Hindlimb muscle (tissue), 1 donor: ENCODE measurements around the gene HAPLN3. TPM values are rescaled to one million over a fixed set of nuclear protein-coding genes. Genes with fewer than 3 reads are reported as not detected.

Experiments
- DNase-seq: peaks from one replicate; pipeline ENCODE4 v3.0.0-alpha.2; 2013
- polyA plus RNA-seq: library from polyadenylated mRNA; unstranded; fragments of 120-200 nt; gene quantifications from one replicate; pipeline ENCODE4 v1.2.1, GENCODE V29; 2013; ENCODE audit not compliant: insufficient read length

The HAPLN3 gene
- polyA plus RNA-seq, 1 donor: 6.1 TPM

DNA sequence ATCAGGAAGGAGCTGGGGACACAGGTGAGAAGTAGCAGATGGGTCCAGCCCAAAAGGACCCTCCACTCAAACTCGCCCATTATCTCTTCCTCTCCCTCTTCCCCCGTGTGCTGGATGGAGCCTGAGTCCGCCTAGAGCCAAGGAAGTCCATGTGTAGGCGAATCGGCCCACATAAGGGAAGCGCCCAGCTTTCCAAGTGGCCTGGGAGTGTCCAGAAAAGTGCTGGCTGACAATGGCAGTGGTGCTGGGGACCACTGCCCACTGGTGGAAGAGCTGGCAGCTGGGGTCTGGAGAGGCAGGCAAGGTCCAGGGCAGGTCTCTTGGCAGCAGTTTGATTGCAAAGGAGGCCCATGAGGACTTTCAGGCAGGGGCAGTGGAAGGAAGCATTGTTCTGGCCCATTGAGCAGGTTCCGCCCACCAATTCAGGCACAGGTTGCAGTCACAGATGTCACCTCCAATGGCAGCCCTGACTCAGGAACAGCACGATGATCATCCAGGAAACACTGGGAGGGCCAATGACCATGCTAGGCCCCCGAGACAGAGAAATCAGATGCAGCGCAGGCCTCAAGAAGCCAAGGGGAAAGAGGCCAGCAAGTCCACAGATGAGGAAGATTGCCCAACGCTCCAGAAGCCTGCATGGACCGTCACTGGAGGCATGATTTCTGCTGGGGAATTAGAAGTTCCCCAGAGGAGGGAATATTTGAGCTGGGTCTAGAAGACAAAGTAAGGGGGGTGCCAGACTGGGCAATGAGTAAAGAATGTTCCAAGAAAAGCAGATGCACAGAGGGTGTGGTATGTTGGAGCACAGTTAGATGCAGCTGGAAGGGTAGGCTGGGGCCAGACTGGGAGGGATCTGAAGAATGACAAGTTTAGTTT lies 14.8 kb upstream of the HAPLN3 start:
- DNase-seq: no peak

DNA sequence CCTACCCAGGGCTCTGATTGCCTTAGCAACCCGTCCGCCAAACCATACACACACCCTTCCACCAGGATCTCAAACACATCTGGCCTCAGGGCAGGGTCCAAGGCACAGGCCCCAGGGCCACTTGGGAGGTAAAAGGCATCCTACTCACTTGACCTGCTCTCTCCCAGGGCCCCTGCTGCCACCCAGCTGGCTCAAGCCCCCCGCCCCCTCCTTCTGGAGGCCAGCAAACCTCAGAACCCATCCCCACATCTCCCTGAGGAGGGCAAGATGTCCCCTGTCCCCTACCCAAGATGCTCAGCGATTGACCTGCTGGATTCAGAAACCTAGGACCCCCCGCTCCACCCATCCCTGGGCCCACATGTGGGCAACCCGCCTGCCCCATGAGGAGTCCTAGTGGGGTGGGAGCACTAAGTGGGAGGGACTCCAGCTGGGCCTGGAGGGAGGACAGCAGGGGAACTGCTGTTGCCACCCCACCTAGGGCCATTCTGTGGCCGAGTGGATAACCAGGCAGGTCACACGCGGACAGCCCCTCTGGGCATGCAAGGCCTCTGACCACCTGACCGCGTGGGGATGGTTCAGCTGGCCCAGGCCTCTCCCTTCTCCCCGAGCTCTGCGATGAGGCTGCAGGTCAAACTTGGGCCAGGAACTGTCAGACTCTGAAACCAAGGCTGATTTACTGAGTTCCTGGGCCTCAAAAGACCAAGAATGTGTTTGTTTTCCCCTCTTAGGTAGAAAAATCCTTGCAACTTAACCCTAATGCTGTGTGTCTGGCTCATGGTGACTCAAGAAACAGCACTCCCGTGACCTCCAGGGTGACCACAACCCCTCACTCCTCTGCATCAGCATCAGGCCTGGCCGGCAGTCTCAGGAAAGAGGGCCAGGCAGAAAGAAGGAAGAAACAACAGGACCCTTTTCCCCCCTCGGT lies 13.6 kb upstream of the HAPLN3 start:
- DNase-seq: no peak

DNA sequence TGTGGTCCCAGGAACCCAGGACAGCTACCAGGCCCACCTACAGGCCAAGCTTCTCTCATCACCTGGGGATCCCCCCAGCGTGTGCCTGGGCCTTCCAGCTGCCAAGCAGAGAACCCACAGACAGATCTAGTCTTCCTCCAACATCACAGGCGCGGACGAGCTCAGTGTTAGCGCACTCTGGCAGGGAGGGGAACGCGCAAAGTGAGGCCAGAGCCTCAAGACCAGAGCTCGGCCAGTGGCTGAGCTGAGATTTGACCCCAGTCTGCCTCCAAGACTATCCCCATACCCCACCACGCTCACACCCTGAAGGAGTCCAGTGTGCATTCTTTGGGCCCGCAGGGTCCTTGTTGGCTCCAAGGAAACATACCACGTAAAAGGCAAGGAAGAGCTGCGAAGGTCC lies 12.8 kb upstream of the HAPLN3 start:
- DNase-seq: no peak

DNA sequence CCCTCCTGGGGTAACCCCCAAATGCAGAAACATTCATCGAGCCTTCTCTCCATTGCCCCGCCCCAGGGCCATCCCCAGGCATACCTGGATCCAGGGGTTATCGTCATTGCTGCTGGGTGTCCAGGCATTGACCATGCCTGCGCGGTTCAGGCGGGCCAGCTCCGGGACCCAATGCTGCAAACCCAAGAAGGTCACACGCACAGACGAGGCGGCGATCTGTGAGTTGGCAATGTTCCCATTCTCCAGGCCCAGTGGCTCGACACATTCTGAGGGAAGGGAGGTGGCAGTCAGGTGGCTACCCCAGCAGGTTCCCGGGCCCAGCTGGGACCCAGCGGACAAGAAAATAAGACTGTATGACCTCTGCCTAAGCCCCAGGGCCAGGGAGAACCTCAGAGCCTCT lies 11.8 kb upstream of the HAPLN3 start:
- no peak for DNase-seq

DNA sequence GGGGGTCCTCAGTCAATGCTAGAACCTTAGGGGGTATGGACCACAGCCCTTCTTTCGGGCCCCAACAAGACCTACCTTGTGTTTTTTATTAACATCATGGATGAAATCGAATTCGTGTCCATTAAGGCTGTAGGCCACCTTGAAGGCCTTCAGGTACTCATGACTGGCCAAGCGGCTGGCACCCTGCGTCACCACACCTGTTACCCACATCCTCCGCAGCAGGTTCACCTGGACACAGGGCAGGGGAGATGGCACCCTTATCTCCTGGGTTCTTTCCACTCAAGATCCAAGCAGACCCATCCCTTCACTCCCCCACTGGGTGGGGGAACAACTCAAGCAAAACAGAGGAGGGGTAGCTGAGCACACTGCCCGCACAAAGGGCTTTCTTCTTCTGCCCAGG lies 11.2 kb upstream of the HAPLN3 start:
- no peak for DNase-seq

DNA sequence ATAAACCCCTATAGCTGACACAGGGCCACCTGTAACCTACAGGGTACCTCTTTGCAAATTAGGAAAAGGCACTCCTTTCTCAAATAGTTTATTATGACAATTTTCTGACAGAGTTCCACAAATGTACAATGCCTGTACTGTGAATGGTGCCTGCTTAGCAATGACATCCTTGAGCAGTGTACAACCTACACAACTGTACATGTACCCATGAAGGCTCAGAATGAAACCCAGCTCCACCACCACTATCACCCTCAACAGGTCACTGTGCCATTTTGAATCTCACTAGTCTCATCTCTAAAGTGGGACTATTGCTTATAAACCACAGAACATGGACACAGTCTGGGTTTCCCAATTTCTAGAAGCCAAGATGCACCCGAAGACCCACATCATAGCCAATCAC lies 10.8 kb upstream of the HAPLN3 start:
- DNase-seq: no peak

DNA sequence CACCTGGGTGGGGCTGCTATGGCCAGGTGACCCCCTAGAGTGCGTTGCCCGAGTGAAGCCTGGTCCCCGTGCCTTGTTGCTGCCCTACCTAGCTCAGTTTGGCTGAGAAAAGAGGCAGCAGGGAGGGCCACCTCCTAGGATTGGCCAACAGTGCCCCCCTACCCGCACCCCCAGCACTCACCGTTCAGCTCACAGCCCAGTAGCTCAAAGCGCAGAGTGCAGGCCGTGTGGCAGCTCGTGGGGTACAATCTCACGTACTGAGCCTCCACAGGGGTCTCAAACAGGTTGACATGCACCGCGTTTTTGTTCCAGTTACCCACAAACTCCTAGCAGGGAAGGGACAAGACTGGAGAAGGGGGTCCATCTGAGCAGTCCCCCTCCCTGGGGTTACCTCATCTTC lies 10.2 kb upstream of the HAPLN3 start:
- DNase-seq: no peak

DNA sequence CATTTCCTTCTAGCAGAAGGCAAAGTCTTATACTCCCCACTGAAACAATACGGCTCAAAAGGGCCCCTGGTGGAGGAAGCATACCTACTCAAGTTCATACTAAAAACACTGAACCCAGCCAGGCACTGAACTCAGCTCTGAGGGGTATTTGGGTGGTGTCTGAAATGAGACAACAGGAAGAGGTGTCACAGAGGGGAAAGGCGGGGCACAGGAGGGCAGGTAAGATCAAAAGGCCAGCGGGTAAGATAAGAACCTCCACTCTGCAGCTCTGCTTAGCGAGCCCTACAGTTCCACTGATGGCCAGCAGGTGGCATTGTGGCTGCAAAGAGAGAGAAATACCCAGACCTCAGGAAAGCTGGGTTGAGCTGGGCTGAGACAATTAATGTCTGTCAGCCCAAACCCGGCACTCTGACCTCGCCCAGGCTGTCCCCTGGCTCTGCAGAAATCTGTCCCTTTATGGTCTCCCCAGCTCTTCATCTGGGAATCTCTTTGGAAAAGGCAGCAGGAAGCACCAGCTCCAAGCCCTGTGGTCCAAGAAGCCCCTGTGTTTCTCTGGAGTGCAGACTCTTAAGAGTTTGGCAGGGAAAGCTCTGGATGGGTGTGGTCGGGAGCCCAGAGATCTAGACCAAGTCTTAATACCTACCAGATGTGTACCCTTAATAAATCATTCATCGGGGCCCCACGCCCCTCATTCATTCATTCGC lies 9.4 kb upstream of the HAPLN3 start:
- DNase-seq: peak; percentile 79

DNA sequence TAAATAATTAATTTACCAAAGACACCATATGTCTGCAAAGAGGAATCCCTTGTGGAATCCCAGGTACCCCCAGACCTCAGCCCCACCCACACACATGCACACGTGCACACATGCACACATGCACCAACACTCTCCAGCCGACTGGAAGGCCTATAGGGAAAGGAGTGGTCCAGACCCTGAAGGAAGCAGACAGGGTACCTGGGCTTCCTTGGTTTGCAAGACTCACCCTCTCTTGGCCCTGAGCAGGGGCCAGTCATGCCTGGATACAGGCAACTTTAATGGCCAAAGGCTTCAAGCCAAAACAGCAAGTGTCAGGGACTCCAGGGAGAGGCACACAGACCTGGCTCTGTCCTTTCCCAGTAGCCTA lies 8.9 kb upstream of the HAPLN3 start:
- no peak for DNase-seq

DNA sequence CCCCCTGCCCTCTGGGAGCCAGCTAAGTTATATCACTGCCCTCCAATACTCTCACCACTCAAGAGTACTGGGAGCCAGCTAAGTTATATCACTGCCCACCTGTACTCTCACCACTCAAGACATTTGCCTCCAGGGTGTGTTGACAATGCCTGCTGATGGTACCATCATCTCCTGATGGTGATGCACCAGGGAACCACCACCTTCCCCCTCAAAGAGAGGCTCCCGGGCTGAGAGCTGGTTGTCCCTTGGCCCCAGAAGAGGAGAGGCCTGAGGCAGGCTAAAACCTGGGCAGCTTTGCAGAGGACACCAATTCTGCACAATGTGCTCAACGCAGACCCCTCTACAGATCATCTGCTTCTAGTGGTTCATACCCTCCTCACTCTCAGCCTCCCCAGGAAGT lies 7.5 kb upstream of the HAPLN3 start:
- DNase-seq: no peak

DNA sequence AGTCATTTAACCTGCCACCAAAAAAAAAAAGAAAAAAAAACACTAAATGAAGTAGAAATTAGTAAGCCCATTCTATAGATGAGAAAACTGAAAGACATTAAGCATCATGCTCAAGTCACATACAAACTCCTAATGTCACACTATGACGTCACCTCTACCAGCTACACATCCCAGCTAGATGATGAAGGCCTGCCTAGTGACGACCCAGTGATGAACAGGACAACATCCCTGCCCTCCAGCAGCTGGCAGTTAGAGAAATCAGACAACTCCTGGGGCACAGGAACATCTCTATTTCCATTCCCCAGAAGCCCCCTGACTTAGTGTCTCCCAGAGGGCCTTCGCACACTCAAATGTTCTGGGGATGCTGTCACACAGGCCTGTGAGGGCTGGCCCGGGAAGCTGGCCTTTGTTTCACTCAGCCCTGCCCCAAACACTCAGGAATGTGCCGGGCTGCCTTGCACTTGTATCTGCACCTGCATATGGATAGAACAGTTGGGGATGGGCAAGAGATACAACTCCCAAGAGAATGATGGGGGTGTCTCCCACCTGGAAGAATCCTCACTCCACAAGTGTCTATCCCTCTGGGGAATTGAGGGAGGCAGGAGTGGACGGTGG lies 7.0 kb upstream of the HAPLN3 start:
- DNase-seq: no peak

DNA sequence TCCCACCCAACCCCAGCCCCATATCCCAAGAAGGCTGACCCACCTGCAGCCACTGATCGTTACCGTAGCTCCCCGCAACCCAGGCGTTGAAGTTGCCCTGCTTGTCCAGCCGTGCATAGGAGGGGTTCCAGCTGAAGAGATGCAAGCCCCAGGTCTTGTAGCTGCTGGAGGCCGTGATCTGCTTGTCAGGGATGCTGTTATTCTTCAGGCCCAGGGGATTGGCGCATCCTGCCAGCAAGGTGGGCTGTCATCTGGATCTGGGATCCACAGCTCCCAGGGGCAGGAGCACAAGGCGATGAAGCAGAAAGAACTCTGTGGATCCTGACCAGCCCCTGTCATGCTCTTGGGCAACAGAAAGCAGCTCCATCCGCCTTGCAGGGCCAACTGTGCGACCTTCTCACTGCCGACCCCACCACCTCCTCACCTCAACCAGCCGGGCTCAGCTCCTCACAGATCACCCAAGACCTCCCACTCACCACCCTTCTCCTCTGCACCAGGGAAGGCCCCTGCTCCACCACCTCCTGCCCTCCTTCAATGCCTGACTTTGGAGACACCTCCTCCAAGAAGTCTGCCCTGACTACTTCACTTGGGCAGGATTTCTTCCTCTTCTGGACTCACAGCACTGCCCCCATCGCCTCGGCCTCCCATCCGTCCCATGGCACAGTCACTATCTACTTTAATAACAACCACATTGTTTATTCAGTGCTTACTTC lies 6.3 kb upstream of the HAPLN3 start:
- no peak for DNase-seq

DNA sequence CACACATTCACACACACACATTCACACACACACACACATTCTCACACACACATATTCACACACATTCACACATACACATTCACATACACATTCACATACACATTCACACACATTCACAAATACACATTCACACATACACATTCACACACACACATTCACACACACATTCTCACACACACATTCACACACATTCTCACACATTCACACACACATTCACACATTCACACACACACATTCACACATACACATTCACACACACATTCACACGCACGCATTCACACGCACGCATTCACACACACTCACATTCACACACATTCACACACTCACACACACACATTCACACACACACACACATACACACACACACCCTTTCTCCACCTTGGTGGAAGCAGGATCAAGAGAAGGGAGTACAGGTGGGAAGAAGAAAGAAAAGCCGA lies 5.7 kb upstream of the HAPLN3 start:
- DNase-seq: no peak

DNA sequence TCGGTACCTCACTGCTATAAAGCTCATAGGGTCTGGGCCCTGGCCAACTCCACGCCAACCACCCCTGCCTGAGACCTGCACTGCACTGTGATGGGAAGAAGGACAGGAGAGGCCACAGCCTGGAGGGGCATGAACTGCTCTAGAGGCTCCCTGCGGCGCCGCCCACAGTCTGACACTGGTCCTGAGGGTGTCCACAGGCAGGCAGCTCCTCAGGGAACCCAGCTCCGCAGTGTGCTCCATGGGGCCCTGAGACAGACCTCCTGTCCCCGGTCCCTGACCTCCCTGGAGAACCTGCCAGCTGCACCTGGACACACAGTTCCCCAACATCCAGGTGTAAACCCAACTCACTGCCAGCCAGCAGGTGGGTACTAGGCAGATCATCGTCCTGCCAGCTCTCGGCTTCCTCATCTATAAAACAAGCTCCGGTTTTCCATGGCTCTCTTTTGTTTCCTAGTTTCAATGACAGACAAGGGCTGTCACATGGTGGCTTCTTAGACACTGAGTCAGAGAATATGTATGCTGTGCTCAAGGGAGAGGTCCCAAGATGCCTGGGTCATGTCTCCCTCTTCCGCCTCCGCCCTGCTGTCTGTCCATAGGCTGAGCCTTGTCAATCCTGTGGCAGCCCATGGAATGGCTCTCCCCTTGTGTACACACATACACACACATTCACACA lies 5.1 kb upstream of the HAPLN3 start:
- no peak for DNase-seq

DNA sequence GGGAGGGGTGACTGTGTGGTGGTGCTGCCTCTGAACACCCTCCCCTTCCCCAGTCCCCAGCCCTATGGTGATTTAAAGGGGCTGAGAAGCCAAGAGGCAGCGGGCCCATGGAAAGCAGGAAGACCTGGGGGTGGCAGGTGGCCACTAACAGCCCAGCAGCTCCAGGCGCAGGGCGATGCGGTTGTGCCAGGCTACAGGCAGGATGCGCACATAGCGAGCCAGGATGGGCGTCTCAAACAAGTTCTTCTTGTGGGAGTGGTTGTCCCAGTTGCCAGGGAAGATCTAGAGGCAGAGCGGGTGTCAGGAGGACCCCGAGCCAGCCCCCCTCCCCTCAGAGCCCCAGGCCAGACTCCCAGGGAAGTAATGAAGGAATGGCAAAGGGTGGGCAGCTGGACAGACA lies 3.9 kb upstream of the HAPLN3 start:
- DNase-seq: no peak

DNA sequence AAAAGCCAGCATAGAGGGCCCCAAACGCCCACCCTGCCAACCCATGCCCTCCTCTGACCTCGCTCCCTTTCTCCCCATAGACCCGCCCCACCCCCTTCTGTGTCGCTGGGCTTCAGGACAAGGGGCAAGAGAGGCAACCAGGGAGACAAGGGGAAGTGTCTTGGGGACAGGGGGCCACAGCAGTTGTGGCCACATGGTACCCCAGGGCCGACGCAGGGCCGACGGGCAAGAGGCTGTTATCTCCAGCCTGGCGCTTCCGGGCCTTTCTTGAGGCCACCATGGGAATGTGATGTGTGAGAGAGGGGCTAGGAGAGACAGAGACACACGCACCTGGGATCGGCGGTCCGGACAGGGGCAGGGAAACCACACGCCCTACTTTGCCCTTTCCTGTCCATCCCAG lies 3.4 kb upstream of the HAPLN3 start:
- no peak for DNase-seq

DNA sequence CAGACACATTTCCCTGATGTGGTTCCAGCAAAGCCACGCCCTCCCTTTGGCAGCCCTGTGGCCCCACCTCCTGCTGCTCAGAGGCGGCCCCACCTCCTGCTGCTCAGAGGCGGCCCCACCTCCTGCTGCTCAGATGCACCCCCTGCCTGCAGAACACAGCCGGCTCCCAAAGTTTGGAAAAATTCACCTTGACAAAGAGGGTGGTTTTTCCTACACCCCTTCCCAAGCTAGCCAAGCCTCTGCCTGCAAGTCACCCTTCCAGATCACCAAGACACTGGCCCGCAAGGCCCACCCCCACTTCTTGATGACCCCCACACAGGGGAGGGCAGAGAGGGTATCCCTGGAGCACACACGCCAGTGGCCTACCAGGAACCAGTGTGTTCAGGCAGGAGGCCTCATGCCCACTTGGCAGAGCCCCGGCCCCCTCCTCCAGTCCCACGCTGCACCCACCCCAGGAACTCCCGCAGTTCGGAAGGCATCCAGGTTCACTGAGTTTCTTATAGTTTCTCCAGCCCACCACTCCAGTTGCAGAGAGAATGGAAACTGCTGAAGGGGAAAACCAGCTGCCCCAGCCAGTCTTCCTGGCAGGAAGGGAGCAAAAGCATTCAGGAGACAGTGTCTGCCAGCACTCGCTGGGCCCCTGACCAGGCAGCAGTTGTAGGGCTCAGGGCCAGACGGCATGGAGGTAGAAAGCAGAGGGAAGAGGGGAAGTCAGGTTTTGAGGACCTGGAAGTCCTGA lies 2.3 kb upstream of the HAPLN3 start:
- peak; percentile 89 for DNase-seq

DNA sequence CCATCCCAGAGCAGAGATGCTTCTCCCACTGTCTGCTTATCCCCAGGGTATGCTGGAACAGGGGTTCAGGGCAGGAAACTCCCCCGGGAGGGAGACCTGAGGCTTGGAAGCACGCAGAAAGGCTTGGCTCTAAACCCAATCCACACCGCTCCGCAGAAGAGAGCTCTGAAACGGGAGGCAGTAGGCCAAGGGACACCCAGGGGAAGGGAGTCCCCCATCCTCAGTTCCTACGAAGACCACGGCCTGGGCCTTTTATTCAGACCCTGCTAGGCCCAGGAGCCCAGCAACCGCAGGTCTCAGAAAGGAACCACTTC lies 1.8 kb upstream of the HAPLN3 start:
- DNase-seq: no peak

DNA sequence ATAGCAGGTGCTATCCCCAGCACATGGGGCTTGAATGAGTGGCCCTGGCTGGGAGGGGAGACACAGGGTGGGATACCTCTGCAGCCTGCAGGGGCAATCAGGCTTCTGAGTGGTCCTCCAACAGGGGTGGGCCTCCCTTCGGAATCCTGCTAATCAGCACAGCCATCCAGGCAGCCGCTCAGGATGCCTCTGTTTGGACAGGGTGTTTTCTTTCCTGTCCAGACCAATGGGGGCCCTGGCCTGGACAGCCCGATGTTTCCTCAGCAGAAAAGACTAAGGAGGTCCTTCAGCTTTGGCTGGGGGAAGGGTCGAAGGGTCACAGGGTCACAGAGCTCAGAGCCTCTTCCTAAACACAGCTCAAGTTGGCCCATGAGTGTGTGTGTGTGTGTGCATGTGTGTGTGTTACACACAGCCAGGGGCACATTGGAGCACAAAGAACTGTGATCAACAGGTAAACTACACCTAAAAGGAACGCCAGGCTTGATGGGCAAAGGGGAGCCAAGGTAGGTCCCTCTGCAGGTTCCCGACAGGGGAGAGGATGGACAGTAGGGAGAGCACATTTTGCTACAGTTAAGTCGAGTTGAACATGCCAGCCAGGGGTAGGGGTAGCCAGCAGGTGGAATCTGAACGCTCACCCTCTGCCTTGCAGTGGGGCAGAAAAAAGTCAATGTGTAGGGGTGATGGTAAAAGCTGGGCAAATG lies 1.1 kb upstream of the HAPLN3 start:
- DNase-seq: no peak

DNA sequence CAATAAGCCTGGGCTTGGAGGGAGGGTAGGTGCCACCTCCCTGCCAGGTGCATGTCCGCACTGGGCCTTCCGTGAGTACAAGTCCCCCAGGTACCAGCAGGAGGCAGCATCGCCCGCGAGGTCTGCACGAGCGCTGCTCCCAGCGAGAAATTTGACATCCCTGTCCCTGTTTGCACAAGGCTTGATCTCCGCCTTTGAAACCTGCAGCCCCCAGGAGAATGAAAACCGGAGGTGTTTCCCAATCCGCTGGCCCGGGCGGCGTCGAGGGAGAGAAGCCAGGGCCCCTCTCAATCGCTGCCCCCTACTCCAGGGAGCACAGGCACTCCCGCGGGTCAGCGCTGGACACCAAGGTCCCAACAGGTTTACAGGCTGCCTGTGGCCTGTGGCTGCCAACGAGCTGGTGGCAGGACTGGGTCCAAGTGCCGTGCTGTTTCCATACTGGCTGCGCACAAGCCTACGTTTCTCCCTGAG lies 961 bp downstream of the HAPLN3 start:
- DNase-seq: peak; percentile 59
